ENCODE data around the gene SPEN.

DNA sequence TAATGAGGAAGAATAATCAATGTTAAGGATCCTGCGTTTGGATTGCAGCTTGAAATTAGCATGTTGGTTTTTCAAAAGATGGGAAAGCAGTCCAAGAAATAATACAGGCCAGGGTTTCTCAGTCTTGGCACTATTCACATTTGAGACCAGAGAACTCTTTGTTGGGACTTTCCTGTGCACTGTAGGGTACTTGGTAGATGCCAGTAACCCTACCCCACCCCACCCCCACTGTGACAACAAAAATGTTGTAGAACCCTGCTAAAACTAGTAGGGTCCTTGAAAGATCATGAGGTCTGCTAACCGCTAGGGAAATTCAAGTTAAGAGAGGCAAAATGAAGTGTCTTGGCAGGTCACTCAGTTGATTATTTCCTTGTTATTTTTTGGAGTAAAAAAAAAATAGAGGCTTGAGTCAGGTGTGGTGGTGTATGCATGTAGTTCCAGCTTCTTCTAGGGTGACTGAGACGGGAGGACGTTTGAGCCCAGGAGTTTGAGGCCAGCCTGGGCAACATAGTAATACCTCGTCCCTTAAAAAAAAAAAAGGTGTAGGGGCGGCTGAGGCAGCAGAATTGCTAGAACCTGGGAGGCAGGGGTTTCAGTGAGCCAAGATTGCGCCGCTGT, 53.3 kb downstream of the SPEN start:
- TF ChIP-seq, protein P1, sequence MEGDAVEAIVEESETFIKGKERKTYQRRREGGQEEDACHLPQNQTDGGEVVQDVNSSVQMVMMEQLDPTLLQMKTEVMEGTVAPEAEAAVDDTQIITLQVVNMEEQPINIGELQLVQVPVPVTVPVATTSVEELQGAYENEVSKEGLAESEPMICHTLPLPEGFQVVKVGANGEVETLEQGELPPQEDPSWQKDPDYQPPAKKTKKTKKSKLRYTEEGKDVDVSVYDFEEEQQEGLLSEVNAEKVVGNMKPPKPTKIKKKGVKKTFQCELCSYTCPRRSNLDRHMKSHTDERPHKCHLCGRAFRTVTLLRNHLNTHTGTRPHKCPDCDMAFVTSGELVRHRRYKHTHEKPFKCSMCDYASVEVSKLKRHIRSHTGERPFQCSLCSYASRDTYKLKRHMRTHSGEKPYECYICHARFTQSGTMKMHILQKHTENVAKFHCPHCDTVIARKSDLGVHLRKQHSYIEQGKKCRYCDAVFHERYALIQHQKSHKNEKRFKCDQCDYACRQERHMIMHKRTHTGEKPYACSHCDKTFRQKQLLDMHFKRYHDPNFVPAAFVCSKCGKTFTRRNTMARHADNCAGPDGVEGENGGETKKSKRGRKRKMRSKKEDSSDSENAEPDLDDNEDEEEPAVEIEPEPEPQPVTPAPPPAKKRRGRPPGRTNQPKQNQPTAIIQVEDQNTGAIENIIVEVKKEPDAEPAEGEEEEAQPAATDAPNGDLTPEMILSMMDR (conservative IDR thresholded peaks at IDR 0.05 in 1 of 2, IDR thresholded peaks at IDR 0.05 in 1 of 2; ENCODE audit: extremely low read depth in 1 of 2, insufficient read depth in 1 of 2, low read depth in 1 of 2, low read length in 2 of 2) = no peak
- no peak for TF ChIP-seq EZH2 (IDR thresholded peaks at IDR 0.05; ENCODE audit: borderline replicate concordance, low read length)
